ENCODE results near the gene ACTL7B.

ACTL7B gene

GRCh38 chr9:108836781-108837180 lies 19.0 kb downstream of the ACTL7B start:
- H3K27me3 Mint-ChIP-seq: no peaks in the 10 kb centered on the region
- no peaks in the 10 kb centered on the region for H3K9me3 Mint-ChIP-seq
- no peaks in the 10 kb centered on the region for H3K4me1 Mint-ChIP-seq

GRCh38 chr9:108836319-108836718 lies 19.5 kb downstream of the ACTL7B start:
- no peak overlapping the region for H3K4me3 Mint-ChIP-seq

More at GRCh38 chr9:108836781-108837180, 19.0 kb downstream of the ACTL7B start:
- H3K27ac Mint-ChIP-seq: no peak overlapping the region
- H3K4me3 Mint-ChIP-seq: no peak overlapping the region
- no peaks in the 10 kb centered on the region for H3K36me3 Mint-ChIP-seq

GRCh38 chr9:108835831-108836230 lies 20.0 kb downstream of the ACTL7B start:
- no peaks in the 10 kb centered on the region for H3K27me3 Mint-ChIP-seq
- H3K9me3 Mint-ChIP-seq: no peaks in the 10 kb centered on the region
- H3K4me3 Mint-ChIP-seq: no peak overlapping the region
- H3K27ac Mint-ChIP-seq: no peak overlapping the region
- no peaks in the 10 kb centered on the region for H3K4me1 Mint-ChIP-seq
- H3K36me3 Mint-ChIP-seq: no peaks in the 10 kb centered on the region

More at GRCh38 chr9:108836319-108836718, 19.5 kb downstream of the ACTL7B start:
- no peaks in the 10 kb centered on the region for H3K4me1 Mint-ChIP-seq
- H3K27me3 Mint-ChIP-seq: no peaks in the 10 kb centered on the region
- no peak overlapping the region for H3K27ac Mint-ChIP-seq
- H3K36me3 Mint-ChIP-seq: no peaks in the 10 kb centered on the region
- H3K9me3 Mint-ChIP-seq: no peaks in the 10 kb centered on the region

- Mint-ChIP-seq H3K4me1 (no peaks in the 10 kb centered on the region), H3K27ac (no peak overlapping the region), H3K36me3 (no peaks in the 10 kb centered on the region), H3K27me3 (no peaks in the 10 kb centered on the region), H3K9me3 (no peaks in the 10 kb centered on the region), H3K4me3 (no peak overlapping the region)
These were observed 20.7 kb downstream of the ACTL7B start for GRCh38 chr9:108834959-108835665.

- H3K36me3 Mint-ChIP-seq: no peaks in the 10 kb centered on the region
- no peaks in the 10 kb centered on the region for H3K4me1 Mint-ChIP-seq
- no peaks in the 10 kb centered on the region for H3K27me3 Mint-ChIP-seq
- no peaks in the 10 kb centered on the region for H3K9me3 Mint-ChIP-seq
- H3K4me3 Mint-ChIP-seq: no peak overlapping the region
- no peak overlapping the region for H3K27ac Mint-ChIP-seq
These were observed 23.6 kb downstream of the ACTL7B start for GRCh38 chr9:108832179-108832500.

GRCh38 chr9:108831496-108832178 lies 24.1 kb downstream of the ACTL7B start:
- H3K9me3 Mint-ChIP-seq: no peaks in the 10 kb centered on the region
- no peak overlapping the region for H3K4me3 Mint-ChIP-seq
- no peaks in the 10 kb centered on the region for H3K27me3 Mint-ChIP-seq
- no peaks in the 10 kb centered on the region for H3K4me1 Mint-ChIP-seq
- H3K36me3 Mint-ChIP-seq: no peaks in the 10 kb centered on the region
- no peak overlapping the region for H3K27ac Mint-ChIP-seq

- H3K9me3 Mint-ChIP-seq: no peaks in the 10 kb centered on the region
- no peaks in the 10 kb centered on the region for H3K36me3 Mint-ChIP-seq
- no peak overlapping the region for H3K4me3 Mint-ChIP-seq
- no peak overlapping the region for H3K27ac Mint-ChIP-seq
- H3K27me3 Mint-ChIP-seq: peaks cover 2% of the 10 kb centered on the region
- H3K4me1 Mint-ChIP-seq: no peaks in the 10 kb centered on the region
These were observed 25.5 kb downstream of the ACTL7B start for GRCh38 chr9:108830272-108830671.

- H3K27me3 Mint-ChIP-seq: peaks cover 2% of the 10 kb centered on the region
- H3K27ac Mint-ChIP-seq: no peak overlapping the region
- H3K4me1 Mint-ChIP-seq: no peaks in the 10 kb centered on the region
- peaks cover 5% of the 10 kb centered on the region for H3K9me3 Mint-ChIP-seq
- H3K4me3 Mint-ChIP-seq: no peak overlapping the region
- H3K36me3 Mint-ChIP-seq: no peaks in the 10 kb centered on the region
These were observed 32.0 kb downstream of the ACTL7B start for GRCh38 chr9:108823829-108824228.

GRCh38 chr9:108816037-108816436 lies 39.7 kb downstream of the ACTL7B start:
- Mint-ChIP-seq H3K27ac (no peak overlapping the region), H3K36me3 (no peaks in the 10 kb centered on the region), H3K27me3 (peaks cover 7% of the 10 kb centered on the region), H3K4me3 (no peak overlapping the region), H3K9me3 (no peaks in the 10 kb centered on the region), H3K4me1 (no peaks in the 10 kb centered on the region)

GRCh38 chr9:108815156-108815555 lies 40.6 kb downstream of the ACTL7B start:
- Mint-ChIP-seq H3K36me3 (no peaks in the 10 kb centered on the region), H3K27me3 (peaks cover 7% of the 10 kb centered on the region), H3K27ac (no peak overlapping the region), H3K4me3 (no peak overlapping the region), H3K4me1 (no peaks in the 10 kb centered on the region), H3K9me3 (no peaks in the 10 kb centered on the region)

GRCh38 chr9:108813951-108814601 lies 41.7 kb downstream of the ACTL7B start:
- Mint-ChIP-seq H3K27me3 (peaks cover 7% of the 10 kb centered on the region), H3K36me3 (no peaks in the 10 kb centered on the region), H3K4me1 (no peaks in the 10 kb centered on the region), H3K9me3 (no peaks in the 10 kb centered on the region), H3K27ac (no peak overlapping the region), H3K4me3 (no peak overlapping the region)

GRCh38 chr9:108812396-108813025 lies 43.3 kb downstream of the ACTL7B start:
- Mint-ChIP-seq H3K4me1 (no peaks in the 10 kb centered on the region), H3K9me3 (no peaks in the 10 kb centered on the region), H3K27ac (no peak overlapping the region), H3K27me3 (peaks cover 7% of the 10 kb centered on the region), H3K4me3 (no peak overlapping the region), H3K36me3 (no peaks in the 10 kb centered on the region)

GRCh38 chr9:108811944-108812343 lies 43.8 kb downstream of the ACTL7B start:
- Mint-ChIP-seq H3K27me3 (peaks cover 7% of the 10 kb centered on the region), H3K36me3 (no peaks in the 10 kb centered on the region), H3K9me3 (no peaks in the 10 kb centered on the region), H3K4me3 (no peak overlapping the region), H3K27ac (no peak overlapping the region), H3K4me1 (no peaks in the 10 kb centered on the region)

- H3K27me3 Mint-ChIP-seq: no peaks in the 10 kb centered on the region
- no peak overlapping the region for H3K4me3 Mint-ChIP-seq
- no peaks in the 10 kb centered on the region for H3K36me3 Mint-ChIP-seq
- H3K4me1 Mint-ChIP-seq: no peaks in the 10 kb centered on the region
- no peak overlapping the region for H3K27ac Mint-ChIP-seq
- H3K9me3 Mint-ChIP-seq: no peaks in the 10 kb centered on the region
These were observed 46.5 kb downstream of the ACTL7B start for GRCh38 chr9:108809269-108809668.

Data from activated naive CD4-positive, alpha-beta T cell treated with anti-CD3 and anti-CD28 coated beads, Interleukin-2, amount 50 U/mL, for 24 hours (primary cell).